Smooth muscle cell (in vitro differentiated cells): ENCODE results near the gene CEP72. TPM values are rescaled to one million over a fixed set of nuclear protein-coding genes. Genes with fewer than 3 reads are reported as not detected.

Experiments used
- DNase-seq: peaks from one replicate; lab custom pipeline; 2025; ENCODE audit not compliant: unreplicated experiment; lab: John Stamatoyannopoulos, UW
- H2AFZ ChIP-seq: fragments of 200-600 bp; sonication (generic); 2 replicates; pipeline ENCODE4 v1.6.0; 2016; ENCODE audit warnings: antibody characterized with exemption, low read depth, mild to moderate bottlenecking
- H3F3A ChIP-seq: fragments of 200-600 bp; sonication (generic); 2 replicates; pipeline ENCODE4 v1.6.0; 2017; ENCODE audit warnings: antibody characterized with exemption, low read depth
- H3K27ac ChIP-seq: fragments of 200-600 bp; sonication (generic); 2 replicates; pipeline ENCODE4 v1.5.1; 2016; ENCODE audit warnings: low read depth, mild to moderate bottlenecking
- H3K27me3 ChIP-seq: fragments of 200-600 bp; sonication (generic); 2 replicates; pipeline ENCODE4 v1.6.1; 2016; ENCODE audit warnings: low read depth, mild to moderate bottlenecking
- H3K36me3 ChIP-seq: fragments of 200-600 bp; sonication (generic); 2 replicates; pipeline ENCODE4 v1.5.1; 2016; ENCODE audit warnings: low read depth
- H3K4me1 ChIP-seq: fragments of 200-600 bp; sonication (generic); 2 replicates; pipeline ENCODE4 v1.5.1; 2016; ENCODE audit warnings: low read depth
- H3K4me2 ChIP-seq: fragments of 200-600 bp; sonication (generic); 2 replicates; pipeline ENCODE4 v1.6.0; 2016; ENCODE audit warnings: mild to moderate bottlenecking
- H3K4me3 ChIP-seq: fragments of 200-600 bp; sonication (generic); 2 replicates; pipeline ENCODE4 v1.5.1; 2016; ENCODE audit warnings: mild to moderate bottlenecking
- H3K79me2 ChIP-seq: fragments of 200-600 bp; sonication (generic); 2 replicates; pipeline ENCODE4 v1.6.0; 2016; ENCODE audit warnings: low read depth, mild to moderate bottlenecking
- H3K9ac ChIP-seq: fragments of 200-600 bp; sonication (generic); 2 replicates; pipeline ENCODE4 v1.6.0; 2016; ENCODE audit warnings: low read depth
- H3K9me3 ChIP-seq: fragments of 200-600 bp; sonication (generic); replicated peaks from 2 replicates; pipeline ENCODE4 v1.5.1; 2016; ENCODE audit warnings: low read depth
- H4K20me1 ChIP-seq: fragments of 200-600 bp; sonication (generic); 2 replicates; pipeline ENCODE4 v1.6.0; 2016; ENCODE audit warnings: low read depth
- CTCF ChIP-seq: fragments of 200-600 bp; sonication (generic); IDR thresholded peaks from 2 replicates; pipeline ENCODE4 v1.5.1; 2017; ENCODE audit warnings: borderline replicate concordance, mild to moderate bottlenecking, antibody characterized with exemption; ENCODE audit not compliant: insufficient read depth, poor library complexity, severe bottlenecking
- WGBS: methylation state at CpG from one replicate; pipeline ENCODE4 v1.1.7; 2016; ENCODE audit warnings: low lambda C conversion rate; 5-methylcytosine and 5-hydroxymethylcytosine counted together
- polyA plus RNA-seq: library from polyadenylated mRNA; unstranded; fragments of >200 nt; fragmentation: Nextera tagmentation; extraction: Ambion mirVana; gene quantifications from 2 replicates; pipeline ENCODE4 v1.2.1, GENCODE V29; 2016
- total RNA-seq: library from RNA; depleted of rRNA; stranded (reverse); fragments of >200 nt; gene quantifications from 2 replicates; pipeline ENCODE4 v1.2.3, GENCODE V29; 2014

The CEP72 gene
- total and polyA plus RNA-seq, 2 experiments from 2014 or later, result 2.7 to 4.0 TPM

- H3K4me2 ChIP-seq, result no peak overlapping the region
- H3K36me3 ChIP-seq, result no peaks in the 10 kb centered on the region
- H3K9ac ChIP-seq, result no peak overlapping the region
- H3K79me2 ChIP-seq, result no peaks in the 10 kb centered on the region
- H2AFZ ChIP-seq, result no peak overlapping the region
- no peaks in the 10 kb centered on the region for H3K4me1 ChIP-seq
- 99% methylated on average over 14 of the region's 14 CpGs for WGBS
- H3K27me3 ChIP-seq, result no peaks in the 10 kb centered on the region
- no peak overlapping the region for H3K4me3 ChIP-seq
- no peak overlapping the region for H3K27ac ChIP-seq
- H4K20me1 ChIP-seq, result no peaks in the 10 kb centered on the region
- no peaks in the 10 kb centered on the region for H3K9me3 ChIP-seq
- H3F3A ChIP-seq, result no peaks in the 10 kb centered on the region
- no peak for TF ChIP-seq CTCF
- no peak for DNase-seq
Observed at GRCh38 chr5:642481-642880, 30.3 kb downstream of the CEP72 start.

- no peak overlapping the region for H3K4me3 ChIP-seq
- H3K9ac ChIP-seq, result no peak overlapping the region
- H3K27ac ChIP-seq, result no peak overlapping the region
- H3K4me2 ChIP-seq, result no peak overlapping the region
- no peak for TF ChIP-seq CTCF
- no peak overlapping the region for H2AFZ ChIP-seq
- H3F3A ChIP-seq, result no peaks in the 10 kb centered on the region
- no peaks in the 10 kb centered on the region for H4K20me1 ChIP-seq
- no peaks in the 10 kb centered on the region for H3K4me1 ChIP-seq
- no peaks in the 10 kb centered on the region for H3K9me3 ChIP-seq
- no peaks in the 10 kb centered on the region for H3K36me3 ChIP-seq
- H3K79me2 ChIP-seq, result no peaks in the 10 kb centered on the region
- WGBS, result 96% methylated on average over 20 of the region's 21 CpGs
- H3K27me3 ChIP-seq, result no peaks in the 10 kb centered on the region
- DNase-seq, result no peak
Observed at GRCh38 chr5:643351-643801, 31.2 kb downstream of the CEP72 start.

GRCh38 chr5:643811-644271, 31.7 kb downstream of the CEP72 start:
- no peak overlapping the region for H2AFZ ChIP-seq
- H3K4me1 ChIP-seq, result no peaks in the 10 kb centered on the region
- 98% methylated on average over 10 of the region's 11 CpGs for WGBS
- H3F3A ChIP-seq, result no peaks in the 10 kb centered on the region
- no peak overlapping the region for H3K9ac ChIP-seq
- H3K79me2 ChIP-seq, result no peaks in the 10 kb centered on the region
- no peaks in the 10 kb centered on the region for H4K20me1 ChIP-seq
- H3K9me3 ChIP-seq, result no peaks in the 10 kb centered on the region
- H3K36me3 ChIP-seq, result no peaks in the 10 kb centered on the region
- H3K27me3 ChIP-seq, result no peaks in the 10 kb centered on the region
- H3K27ac ChIP-seq, result no peak overlapping the region
- no peak overlapping the region for H3K4me3 ChIP-seq
- DNase-seq, result no peak
- H3K4me2 ChIP-seq, result no peak overlapping the region
- no peak for TF ChIP-seq CTCF

- Histone ChIP-seq H4K20me1 (no peaks in the 10 kb centered on the region), H3K4me1 (no peaks in the 10 kb centered on the region), H3K27ac (no peak overlapping the region), H3K79me2 (no peaks in the 10 kb centered on the region), H3F3A (no peaks in the 10 kb centered on the region), H3K9me3 (no peaks in the 10 kb centered on the region), H3K4me3 (no peak overlapping the region), H3K9ac (no peak overlapping the region), H2AFZ (no peak overlapping the region), H3K27me3 (no peaks in the 10 kb centered on the region), H3K36me3 (no peaks in the 10 kb centered on the region), H3K4me2 (no peak overlapping the region)
- no peak for TF ChIP-seq CTCF
- DNase-seq, result no peak
- WGBS, result 94% methylated on average over 13 of the region's 13 CpGs
Observed at GRCh38 chr5:644509-644908, 32.4 kb downstream of the CEP72 start.
